ENCODE results near the gene ALG2. TPM values are rescaled to one million over a fixed set of nuclear protein-coding genes. Genes with fewer than 3 reads are reported as not detected.

The ALG2 gene
- total RNA-seq, 1 donor from 2014 or later = 35.6 TPM

DNA sequence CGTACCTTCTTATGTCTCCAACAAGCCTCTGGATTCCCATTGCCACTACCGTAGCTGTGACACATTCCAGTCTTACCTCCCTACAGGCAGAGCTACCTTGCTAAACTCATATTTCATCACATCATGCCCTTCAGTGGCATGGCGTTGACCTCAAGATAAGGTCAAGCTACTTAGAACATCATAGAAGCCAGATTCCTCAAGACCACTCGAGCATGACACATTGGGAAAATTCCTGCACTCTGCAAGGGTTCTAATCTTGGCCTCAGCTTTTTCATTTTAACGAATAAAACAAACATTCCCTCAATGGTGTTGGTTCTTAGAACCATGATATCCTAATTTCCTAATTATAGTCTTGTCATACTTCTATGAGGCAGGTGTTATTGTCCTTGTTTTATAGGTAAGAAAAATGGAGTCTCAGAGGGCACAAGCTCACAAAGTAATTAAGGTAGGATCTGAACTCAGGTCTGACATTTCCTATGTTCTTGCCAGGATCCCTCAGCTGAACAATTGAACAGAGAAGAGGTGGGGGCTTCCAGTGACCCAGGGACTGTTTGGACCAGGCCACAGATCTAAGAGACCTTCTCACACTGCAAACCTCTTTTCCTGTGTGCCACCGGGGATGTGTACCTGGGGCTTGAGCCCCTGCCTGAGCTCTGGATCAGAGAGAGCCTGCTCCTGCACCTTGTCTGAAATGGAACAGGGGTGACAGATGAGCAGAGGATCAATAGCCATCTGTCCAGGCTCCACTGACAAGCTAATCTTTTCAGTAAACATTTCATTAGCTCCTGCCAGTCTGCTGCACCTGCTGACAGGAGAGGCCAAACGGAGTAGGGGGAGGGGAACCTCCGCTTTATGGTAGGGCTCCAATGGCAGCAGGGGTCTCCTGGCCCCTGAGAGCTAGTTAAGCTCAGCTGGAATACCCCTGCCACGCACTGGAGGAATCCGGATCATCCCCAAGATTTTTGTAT, 49.3 kb downstream of the ALG2 start:
- DNase-seq (ENCODE audit: low spot score) = no peak

DNA sequence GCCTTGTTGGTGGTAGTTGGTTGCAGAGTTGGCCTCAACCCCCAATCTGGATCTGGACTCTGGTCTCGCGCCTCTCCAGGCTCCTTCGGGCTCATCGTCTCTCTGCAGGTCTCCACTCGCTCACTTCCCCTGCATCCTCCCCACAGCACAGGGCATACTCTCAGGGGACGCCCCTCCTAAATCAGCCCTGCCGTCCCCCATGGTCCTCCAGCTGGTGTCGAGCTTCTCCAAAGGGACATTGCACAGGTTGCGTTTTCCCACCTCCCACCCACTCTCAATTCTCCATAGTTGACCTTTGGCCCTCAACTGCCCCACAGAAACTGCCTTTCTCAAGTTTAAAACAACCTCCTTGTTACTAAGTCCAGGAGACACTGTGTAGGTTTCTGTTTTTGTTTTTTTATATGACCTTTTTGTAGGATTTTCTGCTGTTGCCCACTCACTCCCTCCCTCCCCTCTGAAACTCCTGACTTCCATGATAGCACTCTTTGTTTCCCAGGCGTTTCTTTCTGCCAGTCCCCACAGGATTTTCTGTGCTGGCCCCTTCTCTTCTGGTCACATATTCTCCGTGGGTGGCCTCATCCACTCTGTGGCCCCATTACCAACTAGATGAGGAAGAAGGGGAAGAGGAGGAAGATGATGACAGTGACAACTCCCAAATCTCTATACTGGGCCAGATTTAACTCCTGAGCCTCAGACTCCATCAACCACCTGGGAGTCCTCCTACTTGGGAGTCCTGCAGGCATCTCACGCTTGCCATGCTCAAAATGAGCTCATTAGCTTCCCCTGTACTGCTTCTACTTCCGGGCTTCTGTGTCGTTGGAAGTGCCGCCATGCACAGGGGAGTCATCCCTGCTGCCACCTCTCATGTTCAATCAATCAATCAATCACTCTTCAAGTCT, 50.3 kb downstream of the ALG2 start:
- no peak for DNase-seq (ENCODE audit: low spot score)

DNA sequence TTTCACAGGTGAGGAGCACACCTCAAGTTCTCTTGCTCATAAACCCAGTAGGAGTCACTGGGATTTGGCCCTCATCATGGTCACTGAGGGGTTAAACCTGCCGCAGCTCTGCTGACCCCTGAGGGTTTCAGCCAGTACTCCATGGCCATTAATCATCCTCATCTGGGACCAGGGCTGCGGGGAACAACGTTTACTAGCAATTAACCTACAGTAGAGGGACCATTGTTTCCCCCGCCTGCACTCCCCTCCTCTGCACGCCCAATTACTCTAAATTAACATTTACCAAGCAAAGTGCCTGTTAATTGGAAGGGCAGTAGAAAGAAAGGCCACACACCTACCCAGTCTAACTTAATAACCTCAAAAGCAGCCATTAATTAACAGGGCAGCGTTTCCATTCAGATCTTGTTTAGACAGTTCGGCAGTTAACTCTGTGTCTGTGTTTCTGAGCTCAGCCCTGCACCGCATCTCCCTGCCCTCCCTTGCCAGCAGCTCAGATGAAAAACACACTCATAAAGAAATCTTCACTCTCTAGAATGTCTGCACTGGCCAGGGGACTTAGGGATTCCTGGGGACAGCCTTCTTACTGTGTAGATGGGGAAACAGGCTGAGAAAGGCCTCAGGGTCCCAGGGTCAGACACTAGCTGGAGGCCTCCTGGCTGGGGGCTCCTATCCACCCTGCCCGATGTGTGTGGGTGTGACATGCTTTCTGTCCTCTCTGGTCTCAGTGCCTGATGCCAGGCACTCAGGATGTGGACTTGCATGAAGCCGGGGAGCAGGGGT, 51.6 kb downstream of the ALG2 start:
- DNase-seq (ENCODE audit: low spot score) = peak; percentile 41

DNA sequence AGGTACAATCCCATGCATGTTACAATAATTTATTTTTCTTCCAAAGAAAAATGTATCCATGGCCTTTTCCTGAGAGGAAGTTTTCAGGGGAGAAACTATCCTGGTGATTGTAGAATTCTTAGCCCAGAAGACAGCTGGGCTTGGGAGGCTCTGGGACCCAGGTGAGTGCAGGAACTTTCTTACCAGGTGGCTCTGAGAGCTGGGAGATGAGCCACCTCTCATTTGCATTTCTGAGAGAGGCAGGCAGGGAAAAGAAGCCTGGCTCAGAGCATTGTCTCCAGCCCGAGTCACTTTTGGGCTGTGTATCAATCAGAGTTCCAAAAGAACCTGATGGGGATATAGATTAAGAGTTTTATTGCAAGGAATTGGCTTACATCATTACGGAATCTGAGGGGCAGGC, 52.7 kb downstream of the ALG2 start:
- no peak for DNase-seq (ENCODE audit: low spot score)

DNA sequence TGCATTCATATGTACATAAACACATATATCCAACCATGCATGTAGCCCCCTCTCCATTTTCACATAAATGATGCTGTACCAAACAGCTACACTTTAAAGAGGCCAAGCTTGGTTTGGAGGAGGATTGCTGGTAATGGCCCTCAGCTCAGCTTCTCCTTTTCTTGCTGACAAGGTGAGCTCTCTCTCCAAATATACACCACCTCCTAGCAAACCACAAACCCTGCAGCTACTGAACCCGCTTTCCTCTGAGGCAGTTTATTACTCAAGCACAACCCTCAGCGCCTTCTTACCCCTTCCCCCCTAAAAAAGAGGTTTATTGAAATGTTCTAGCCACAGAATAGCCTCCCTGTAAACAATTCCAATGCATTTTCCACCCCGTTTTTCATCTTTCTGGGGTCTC, 54.0 kb downstream of the ALG2 start:
- DNase-seq (ENCODE audit: low spot score) = no peak

DNA sequence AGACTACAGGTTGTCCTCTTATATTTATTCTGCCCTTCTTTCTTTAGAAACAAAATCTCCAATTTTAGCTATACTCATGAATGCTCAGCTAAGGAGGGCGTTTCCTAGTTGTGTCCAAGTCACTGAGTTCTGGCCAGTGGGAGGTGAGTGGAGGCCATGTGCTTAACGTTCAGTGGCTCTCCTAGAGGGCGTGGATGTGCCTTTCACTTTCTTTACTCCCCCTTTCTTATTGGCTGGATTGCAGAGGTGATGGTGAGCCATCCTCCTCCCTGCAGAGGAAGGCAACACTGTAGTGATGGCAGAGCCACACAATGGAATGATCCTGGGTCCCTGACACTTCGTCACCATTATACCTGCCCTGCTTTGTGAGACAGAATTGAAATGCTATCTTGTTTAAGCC, 54.6 kb downstream of the ALG2 start:
- no peak for DNase-seq (ENCODE audit: low spot score)

Other genes starting within 250 kb of the ALG2 start
- gene TGFBR1, start 116.8 kb downstream of the ALG2 start, total RNA-seq (ENCODE audit: insufficient read depth, low replicate concordance) = 316 TPM
- 37.1 TPM for gene SEC61B, start 340 bp upstream of the ALG2 start, total RNA-seq (ENCODE audit: insufficient read depth, low replicate concordance)